H9 (cell line): ENCODE measurements around the gene CFAP46. TPM values are rescaled to one million over a fixed set of nuclear protein-coding genes. Genes with fewer than 3 reads are reported as not detected.
"Not testable (repeated sequence)": the region's sequence is repeated elsewhere in the genome, so short reads cannot be mapped to it uniquely, and the experiment has no call there.

Experiments used
- DNase-seq: peaks from one replicate; pipeline ENCODE4 v3.0.0-alpha.2; 2017
- H2AFZ ChIP-seq: one replicate; pipeline ENCODE4 v1.6.1; 2013; ENCODE audit warnings: mild to moderate bottlenecking, low read length, control low read depth, moderate library complexity
- H2AK5ac ChIP-seq: 2 replicates; pipeline ENCODE4 v1.6.1; 2013; ENCODE audit warnings: low read length, control low read depth, mixed read lengths; ENCODE audit not compliant: insufficient read length
- H2BK120ac ChIP-seq: one replicate; pipeline ENCODE4 v1.6.1; 2013; ENCODE audit warnings: low read depth, mild to moderate bottlenecking, low read length, control low read depth, inconsistent platforms; ENCODE audit not compliant: poor library complexity, severe bottlenecking
- H2BK12ac ChIP-seq: 2 replicates; pipeline ENCODE4 v1.6.1; 2013; ENCODE audit warnings: low read length, control low read depth, mixed read lengths, low read depth; ENCODE audit not compliant: insufficient read length
- H2BK15ac ChIP-seq: 2 replicates; pipeline ENCODE4 v1.6.1; 2013; ENCODE audit warnings: low read depth, low read length, control low read depth
- H2BK20ac ChIP-seq: one replicate; pipeline ENCODE4 v1.6.1; 2013; ENCODE audit warnings: low read depth, mild to moderate bottlenecking, low read length, control low read depth, inconsistent platforms; ENCODE audit not compliant: poor library complexity, severe bottlenecking
- H2BK5ac ChIP-seq: 2 replicates; pipeline ENCODE4 v1.6.1; 2013; ENCODE audit warnings: low read length, control low read depth, mixed read lengths; ENCODE audit not compliant: insufficient read length
- H3K14ac ChIP-seq: 2 replicates; pipeline ENCODE4 v1.6.1; 2013; ENCODE audit warnings: low read length, control low read depth; ENCODE audit not compliant: insufficient read depth
- H3K18ac ChIP-seq: 2 replicates; pipeline ENCODE4 v1.6.1; 2013; ENCODE audit warnings: low read depth, mild to moderate bottlenecking, mixed read lengths, low read length, control low read depth; ENCODE audit not compliant: insufficient read length
- H3K23ac ChIP-seq: 2 replicates; pipeline ENCODE4 v1.6.1; 2013; ENCODE audit warnings: low read length, control low read depth, mixed read lengths, low read depth; ENCODE audit not compliant: insufficient read length
- H3K23me2 ChIP-seq: 2 replicates; pipeline ENCODE4 v1.6.1; 2013; ENCODE audit warnings: low read depth, mild to moderate bottlenecking, mixed read lengths, low read length, control low read depth; ENCODE audit not compliant: insufficient read length, poor library complexity, severe bottlenecking
- H3K27ac ChIP-seq: 2 replicates; pipeline ENCODE4 v1.5.1; 2013; ENCODE audit warnings: low read length, control low read depth, mixed read lengths, low read depth; ENCODE audit not compliant: insufficient read length
- H3K27me3 ChIP-seq: 2 replicates; pipeline ENCODE4 v1.6.1; 2013; ENCODE audit warnings: low read length, control low read depth, inconsistent platforms; ENCODE audit not compliant: insufficient read depth
- H3K4ac ChIP-seq: 2 replicates; pipeline ENCODE4 v1.6.1; 2013; ENCODE audit warnings: low read depth, mild to moderate bottlenecking, control low read depth, inconsistent platforms, low read length, moderate library complexity
- H3K4me1 ChIP-seq: 2 replicates; pipeline ENCODE4 v1.6.1; 2013; ENCODE audit warnings: low read length, control low read depth, inconsistent platforms; ENCODE audit not compliant: insufficient read depth
- H3K4me2 ChIP-seq: 2 replicates; pipeline ENCODE4 v1.6.1; 2013; ENCODE audit warnings: low read length, control low read depth, mixed read lengths; ENCODE audit not compliant: insufficient read length, insufficient read depth
- H3K56ac ChIP-seq: 2 replicates; pipeline ENCODE4 v1.6.1; 2013; ENCODE audit warnings: low read depth, mild to moderate bottlenecking, mixed read lengths, low read length, control low read depth; ENCODE audit not compliant: insufficient read length
- H3K79me1 ChIP-seq: 2 replicates; pipeline ENCODE4 v1.6.1; 2013; ENCODE audit warnings: low read depth, mild to moderate bottlenecking, moderate library complexity, low read length, control low read depth, inconsistent platforms; ENCODE audit not compliant: insufficient read depth, poor library complexity, severe bottlenecking
- H3K79me2 ChIP-seq: 2 replicates; pipeline ENCODE4 v1.6.1; 2013; ENCODE audit warnings: low read length, control low read depth, inconsistent platforms; ENCODE audit not compliant: insufficient read depth
- H3K9ac ChIP-seq: 2 replicates; pipeline ENCODE4 v1.6.1; 2013; ENCODE audit warnings: low read length, control low read depth, mixed read lengths; ENCODE audit not compliant: insufficient read length; ENCODE audit errors: extremely low read depth
- H3K9me3 ChIP-seq: one replicate; pipeline ENCODE4 v1.6.1; 2013; ENCODE audit warnings: low read depth, low read length, inconsistent platforms; ENCODE audit not compliant: control insufficient read depth
- H3T11ph ChIP-seq: one replicate; pipeline ENCODE4 v1.6.1; 2013; ENCODE audit warnings: mild to moderate bottlenecking, low read length, control low read depth, inconsistent platforms
- H4K20me1 ChIP-seq: one replicate; pipeline ENCODE4 v1.6.1; 2013; ENCODE audit not compliant: control insufficient read depth, insufficient read length, insufficient read depth
- H4K5ac ChIP-seq: 2 replicates; pipeline ENCODE4 v1.6.1; 2013; ENCODE audit warnings: low read depth, mild to moderate bottlenecking, mixed read lengths, low read length, control low read depth; ENCODE audit not compliant: insufficient read length
- H4K8ac ChIP-seq: replicated peaks from 2 replicates; pipeline ENCODE4 v1.6.1; 2013; ENCODE audit warnings: low read length, control low read depth, mixed read lengths, low read depth; ENCODE audit not compliant: insufficient read length
- H4K91ac ChIP-seq: 2 replicates; pipeline ENCODE4 v1.6.1; 2013; ENCODE audit warnings: low read depth, mild to moderate bottlenecking, moderate library complexity, mixed read lengths, low read length, control low read depth; ENCODE audit not compliant: insufficient read length
- H3K27ac Mint-ChIP-seq, 3 experiments: 2 replicates in 2 of 3; 3 replicates in 1 of 3; pipeline ENCODE4 v1.8.0; 2020 to 2021; ENCODE audit warnings: mixed read lengths in 3 of 3, mild to moderate bottlenecking in 1 of 3, moderate library complexity in 1 of 3
- H3K27me3 Mint-ChIP-seq: 2 replicates; pipeline ENCODE4 v1.8.0; 2021; ENCODE audit warnings: low read depth, mild to moderate bottlenecking, moderate library complexity, mixed read lengths
- H3K36me3 Mint-ChIP-seq, 3 experiments: 2 replicates in 2 of 3; 3 replicates in 1 of 3; pipeline ENCODE4 v1.8.0; 2020 to 2021; ENCODE audit warnings: low read depth in 3 of 3, mixed read lengths in 3 of 3; ENCODE audit not compliant: insufficient read depth in 1 of 3
- H3K4me1 Mint-ChIP-seq, 2 experiments: 2 replicates each; pipeline ENCODE4 v1.8.0; 2020; ENCODE audit warnings: mixed read lengths in 2 of 2
- H3K4me3 Mint-ChIP-seq, 2 experiments: 2 replicates in 1 of 2; 3 replicates in 1 of 2; pipeline ENCODE4 v1.8.0; 2020 to 2021; ENCODE audit warnings: mild to moderate bottlenecking in 2 of 2, mixed read lengths in 2 of 2, moderate library complexity in 1 of 2
- H3K9me3 Mint-ChIP-seq, 2 experiments: 2 replicates in 1 of 2; 3 replicates in 1 of 2; pipeline ENCODE4 v1.8.0; 2020; ENCODE audit warnings: mild to moderate bottlenecking in 2 of 2, mixed read lengths in 2 of 2, moderate library complexity in 1 of 2
- WGBS: extraction: QIAGEN DNeasy Blood & Tissue Kit; methylation state at CpG from one replicate; pipeline ENCODE4 v1.1.7; 2013; ENCODE audit warnings: missing lambda C conversion rate, low lambda C conversion rate, mixed read lengths; ENCODE audit not compliant: insufficient read length; ENCODE audit errors: extremely low coverage; 5-methylcytosine and 5-hydroxymethylcytosine counted together
- total RNA-seq: library from RNA; stranded (reverse); gene quantifications from 2 replicates; pipeline ENCODE4 v1.2.1, GENCODE V29; 2021
- TF ChIP-seq, protein P1 (sequence below): fragments of 200-600 bp; sonication (generic); conservative IDR thresholded peaks from 3 replicates; pipeline ENCODE4 v1.8.0; 2021; ENCODE audit warnings: antibody characterized with exemption, mild to moderate bottlenecking

CFAP46 gene
- total RNA-seq, 1 experiment from 2014 or later, result 3.1 TPM

DNA sequence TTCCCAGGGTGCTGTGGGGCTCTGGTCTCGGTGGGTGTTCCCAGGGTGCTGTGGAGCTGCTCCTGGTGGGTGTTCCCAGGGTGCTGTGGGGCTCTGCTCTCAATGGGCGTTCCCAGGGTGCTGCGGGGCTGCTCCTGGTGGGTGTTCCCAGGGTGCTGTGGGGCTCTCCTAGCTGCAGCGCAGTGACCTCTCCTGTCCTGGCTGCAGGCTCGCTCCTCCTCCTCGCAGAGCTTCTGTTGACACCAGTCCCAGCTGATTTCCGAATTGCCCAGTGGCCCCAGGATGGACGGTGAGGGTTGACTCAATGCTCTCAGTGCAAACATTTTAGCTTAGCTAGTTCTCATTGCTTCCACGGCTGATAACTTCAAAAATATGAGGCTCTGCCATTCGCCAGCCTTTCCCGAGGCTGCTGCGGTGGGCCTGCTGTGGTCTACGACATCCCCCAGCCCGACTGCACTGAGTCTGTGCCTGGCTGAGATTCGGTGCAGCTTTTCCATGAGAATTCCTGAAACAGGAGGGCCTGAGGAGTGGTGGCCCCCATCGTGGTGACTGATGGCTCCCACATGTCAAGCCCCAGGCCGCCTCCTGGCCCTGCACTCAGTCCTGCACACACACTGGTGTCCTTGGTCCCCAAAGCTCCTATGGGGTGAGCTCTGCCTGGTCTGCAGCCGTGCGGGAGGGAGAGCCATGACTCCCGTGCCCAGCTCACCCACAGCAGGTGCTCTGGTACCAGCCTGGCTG is 98.1 kb downstream of the CFAP46 start:
- no peak overlapping the region for H2BK15ac ChIP-seq
- H2AK5ac ChIP-seq, result no peak overlapping the region
- H3K14ac ChIP-seq, result no peak overlapping the region
- TF ChIP-seq, protein P1, sequence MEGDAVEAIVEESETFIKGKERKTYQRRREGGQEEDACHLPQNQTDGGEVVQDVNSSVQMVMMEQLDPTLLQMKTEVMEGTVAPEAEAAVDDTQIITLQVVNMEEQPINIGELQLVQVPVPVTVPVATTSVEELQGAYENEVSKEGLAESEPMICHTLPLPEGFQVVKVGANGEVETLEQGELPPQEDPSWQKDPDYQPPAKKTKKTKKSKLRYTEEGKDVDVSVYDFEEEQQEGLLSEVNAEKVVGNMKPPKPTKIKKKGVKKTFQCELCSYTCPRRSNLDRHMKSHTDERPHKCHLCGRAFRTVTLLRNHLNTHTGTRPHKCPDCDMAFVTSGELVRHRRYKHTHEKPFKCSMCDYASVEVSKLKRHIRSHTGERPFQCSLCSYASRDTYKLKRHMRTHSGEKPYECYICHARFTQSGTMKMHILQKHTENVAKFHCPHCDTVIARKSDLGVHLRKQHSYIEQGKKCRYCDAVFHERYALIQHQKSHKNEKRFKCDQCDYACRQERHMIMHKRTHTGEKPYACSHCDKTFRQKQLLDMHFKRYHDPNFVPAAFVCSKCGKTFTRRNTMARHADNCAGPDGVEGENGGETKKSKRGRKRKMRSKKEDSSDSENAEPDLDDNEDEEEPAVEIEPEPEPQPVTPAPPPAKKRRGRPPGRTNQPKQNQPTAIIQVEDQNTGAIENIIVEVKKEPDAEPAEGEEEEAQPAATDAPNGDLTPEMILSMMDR, result no peak
- H3K79me2 ChIP-seq, result no peaks in the 10 kb centered on the region
- H4K5ac ChIP-seq, result no peak overlapping the region
- no peaks in the 10 kb centered on the region for H3K79me1 ChIP-seq
- peaks cover 12% of the 10 kb centered on the region for H3K27me3 Mint-ChIP-seq
- no peak overlapping the region for H2BK12ac ChIP-seq
- no peaks in the 10 kb centered on the region for H3K4me1 ChIP-seq
- H3K36me3 Mint-ChIP-seq, result peaks cover 7 to 11% (median 11%) of the 10 kb centered on the region in 3 experiments
- no peaks in the 10 kb centered on the region for H3K23me2 ChIP-seq
- no peak overlapping the region for H3K4me3 Mint-ChIP-seq
- no peak for DNase-seq
- H2AFZ ChIP-seq, result no peak overlapping the region
- no peak overlapping the region for H3K56ac ChIP-seq
- no peak overlapping the region for H3K27ac ChIP-seq
- peaks cover 0 to 12% of the 10 kb centered on the region in 2 experiments; a peak in 3 of 4 replicates for H3K4me1 Mint-ChIP-seq
- H3K4me2 ChIP-seq, result no peak overlapping the region
- no peaks in the 10 kb centered on the region for H4K20me1 ChIP-seq
- H3K4ac ChIP-seq, result no peak overlapping the region
- H2BK120ac ChIP-seq, result no peak overlapping the region
- H3K9ac ChIP-seq, result no peak overlapping the region
- H3T11ph ChIP-seq, result no peak overlapping the region
- no peak overlapping the region for H4K91ac ChIP-seq
- WGBS, result no CpG with 5 or more reads among the region's 20 CpGs
- H2BK20ac ChIP-seq, result no peak overlapping the region
- H3K27me3 ChIP-seq, result no peaks in the 10 kb centered on the region
- H3K23ac ChIP-seq, result no peak overlapping the region
- no peak overlapping the region for H2BK5ac ChIP-seq
- H3K18ac ChIP-seq, result no peak overlapping the region
- no peak overlapping the region for H3K27ac Mint-ChIP-seq
- peaks cover 17% of the 10 kb centered on the region in 2 experiments for H3K9me3 Mint-ChIP-seq
- peaks cover 8% of the 10 kb centered on the region for H3K9me3 ChIP-seq
- no peak overlapping the region for H4K8ac ChIP-seq

DNA sequence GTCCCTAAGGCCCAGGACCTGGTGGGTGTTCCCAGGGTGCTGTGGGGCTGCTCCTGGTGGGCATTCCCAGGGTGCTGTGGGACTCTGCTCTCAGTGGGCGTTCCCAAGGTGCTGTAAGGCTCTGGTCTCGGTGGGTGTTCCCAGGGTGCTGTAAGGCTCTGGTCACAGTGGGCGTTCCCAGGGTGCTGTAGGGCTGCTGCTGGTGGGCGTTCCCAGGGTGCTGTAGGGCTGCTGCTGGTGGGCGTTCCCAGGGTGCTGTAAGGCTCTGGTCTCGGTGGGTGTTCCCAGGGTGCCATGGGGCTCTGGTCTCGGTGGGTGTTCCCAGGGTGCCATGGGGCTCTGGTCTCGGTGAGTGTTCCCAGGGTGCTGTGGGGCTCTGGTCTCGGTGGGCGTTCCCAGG is 99.1 kb downstream of the CFAP46 start:
- H3K27me3 Mint-ChIP-seq, result peaks cover 15% of the 10 kb centered on the region
- H2AK5ac ChIP-seq, H3K56ac ChIP-seq, H3K23ac ChIP-seq, DNase-seq, H3K9ac ChIP-seq, H3K4me1 ChIP-seq, H3K27me3 ChIP-seq, H3K79me1 ChIP-seq, H3K4me2 ChIP-seq, H3K4me3 Mint-ChIP-seq, H2BK120ac ChIP-seq, H3K27ac Mint-ChIP-seq, H2BK5ac ChIP-seq, H3T11ph ChIP-seq, H4K20me1 ChIP-seq, H3K4me1 Mint-ChIP-seq, H3K9me3 ChIP-seq, H2AFZ ChIP-seq, H3K4ac ChIP-seq, H3K27ac ChIP-seq, H2BK12ac ChIP-seq, H2BK20ac ChIP-seq, H3K23me2 ChIP-seq, H3K18ac ChIP-seq, H2BK15ac ChIP-seq, H4K8ac ChIP-seq, H3K79me2 ChIP-seq, H4K91ac ChIP-seq, H3K14ac ChIP-seq, H4K5ac ChIP-seq: not testable (repeated sequence)
- H3K36me3 Mint-ChIP-seq, result peaks cover 7 to 11% (median 11%) of the 10 kb centered on the region in 3 experiments
- peaks cover 17% of the 10 kb centered on the region in 2 experiments for H3K9me3 Mint-ChIP-seq
- WGBS, result no CpG with 5 or more reads among the region's 10 CpGs
